Small intestine (tissue), 7 donors: ENCODE data around the gene TNFSF10. TPM values are rescaled to one million over a fixed set of nuclear protein-coding genes. Genes with fewer than 3 reads are reported as not detected.
"Not testable (repeated sequence)": the region's sequence is repeated elsewhere in the genome, so short reads cannot be mapped to it uniquely, and the experiment has no call there.

Source experiments
- DNase-seq, 2 donors: peaks; one replicate each; pipeline versions ENCODE4 v3.0.0 to v3.0.0-alpha.2; 2013
- FAIRE-seq: peaks from 2 replicates; lab custom pipeline; 2012; peaks lifted over from hg19 to GRCh38; lab: Jason Lieb, UNC
- H3K27ac ChIP-seq, 3 donors: one replicate each; pipeline ENCODE4 v1.5.1; 2013; ENCODE audit warnings: low read length in 2 of 3, mild to moderate bottlenecking in 2 of 3, control low read depth in 1 of 3, inconsistent platforms in 1 of 3, low read depth in 1 of 3, moderate library complexity in 1 of 3
- H3K27me3 ChIP-seq, 3 donors: one replicate each; pipeline ENCODE4 v1.6.1; 2013; ENCODE audit warnings: low read length in 3 of 3, inconsistent platforms in 1 of 3; ENCODE audit not compliant: control insufficient read depth in 3 of 3, insufficient read depth in 3 of 3
- H3K36me3 ChIP-seq, 3 donors: one replicate each; pipeline ENCODE4 v1.6.1; 2013; ENCODE audit warnings: low read length in 3 of 3, inconsistent platforms in 1 of 3, low read depth in 1 of 3, mild to moderate bottlenecking in 1 of 3, moderate library complexity in 1 of 3; ENCODE audit not compliant: control insufficient read depth in 3 of 3, insufficient read depth in 2 of 3
- H3K4me1 ChIP-seq, 3 donors: one replicate each; pipeline ENCODE4 v1.6.1; 2013; ENCODE audit warnings: low read length in 2 of 3, inconsistent platforms in 1 of 3, low read depth in 1 of 3, mild to moderate bottlenecking in 1 of 3, moderate library complexity in 1 of 3; ENCODE audit not compliant: control insufficient read depth in 3 of 3, insufficient read depth in 2 of 3
- H3K4me3 ChIP-seq, 3 donors: one replicate each; pipeline ENCODE4 v1.5.1; 2013; ENCODE audit warnings: low read length in 3 of 3, control low read depth in 1 of 3, inconsistent platforms in 1 of 3, low read depth in 1 of 3, mild to moderate bottlenecking in 1 of 3, moderate library complexity in 1 of 3
- H3K9me3 ChIP-seq, 2 donors: one replicate each; pipeline ENCODE4 v1.6.1; 2013; ENCODE audit warnings: low read depth in 1 of 2, low read length in 1 of 2; ENCODE audit not compliant: control insufficient read depth in 2 of 2, insufficient read depth in 1 of 2
- WGBS, 3 donors: extraction: QIAGEN DNeasy Blood & Tissue Kit; methylation state at CpG; one replicate each; pipeline ENCODE4 v1.1.7; 2013; 5-methylcytosine and 5-hydroxymethylcytosine counted together
- polyA plus RNA-seq, 4 donors: library from polyadenylated mRNA; stranded (reverse) in 3 of 4; unstranded in 1 of 4; fragments of 200-250 nt in 3 of 4; fragments of 120-200 nt in 1 of 4; gene quantifications; one replicate each; pipeline versions ENCODE4 v1.2.1 to v1.2.3, GENCODE V29; 2013
- donor health status: healthy with polysubstance abuse.
- donor health status: control.
- donor health status: control.
- donor health status: Bipolar disorder and iron deficiency.
- donor health status: healthy.

Gene TNFSF10
- polyA plus RNA-seq, 4 donors = 31.1 to 169 (median 44.3) TPM

DNA sequence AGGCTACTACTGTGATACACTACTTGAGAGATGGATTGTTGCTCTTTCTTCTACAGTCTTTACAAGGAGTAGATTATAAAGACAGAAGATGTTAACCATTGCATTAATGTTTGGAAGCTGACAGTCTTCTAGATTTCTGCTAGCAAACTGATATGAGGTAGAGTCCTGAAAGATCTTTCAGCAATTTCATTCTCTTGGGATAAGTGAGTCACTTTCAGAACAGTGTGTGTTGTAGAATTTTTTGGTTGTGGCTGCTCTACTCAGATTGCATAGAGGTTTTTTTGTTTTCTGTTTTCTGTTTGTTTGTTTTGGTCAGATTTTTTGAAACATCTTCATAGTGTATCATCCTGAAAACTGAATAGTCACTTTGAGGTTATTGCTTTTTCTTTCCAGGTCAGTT lies 17.1 kb downstream of the TNFSF10 start:
- Histone ChIP-seq H3K27ac (no peak overlapping the region), H3K9me3 (no peaks in the 10 kb centered on the region), H3K4me3 (no peak overlapping the region), H3K27me3 (no peaks in the 10 kb centered on the region), H3K36me3 (peaks cover 2 to 25% (median 19%) of the 10 kb centered on the region in 3 donors), H3K4me1 (no peaks in the 10 kb centered on the region)
- no peak for FAIRE-seq
- no peak for DNase-seq

DNA sequence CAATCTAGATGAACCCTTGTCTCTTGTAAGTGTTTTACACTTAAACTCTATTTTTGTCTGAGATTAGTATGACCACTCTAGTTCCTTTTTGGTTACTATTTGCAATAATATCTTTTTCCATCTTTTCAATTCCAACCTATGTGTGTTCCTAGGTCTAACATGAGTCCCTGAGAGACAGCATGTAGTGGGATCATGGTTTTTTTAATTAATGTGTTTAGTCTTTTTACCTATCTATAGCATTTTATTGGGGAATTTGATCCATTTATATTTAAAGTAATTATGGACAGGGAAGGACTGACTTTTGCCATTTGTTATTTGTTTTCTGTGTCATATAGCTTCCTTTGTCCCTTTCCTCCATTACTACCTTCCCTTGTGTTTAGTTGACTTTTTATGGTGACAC lies 21.7 kb downstream of the TNFSF10 start:
- Histone ChIP-seq H3K4me3 (no peak overlapping the region), H3K27ac (no peak overlapping the region), H3K27me3 (no peaks in the 10 kb centered on the region), H3K4me1 (no peaks in the 10 kb centered on the region), H3K9me3 (no peaks in the 10 kb centered on the region), H3K36me3 (peaks cover 0 to 4% (median 3%) of the 10 kb centered on the region in 3 donors)
- DNase-seq (no peak), FAIRE-seq (no peak)

DNA sequence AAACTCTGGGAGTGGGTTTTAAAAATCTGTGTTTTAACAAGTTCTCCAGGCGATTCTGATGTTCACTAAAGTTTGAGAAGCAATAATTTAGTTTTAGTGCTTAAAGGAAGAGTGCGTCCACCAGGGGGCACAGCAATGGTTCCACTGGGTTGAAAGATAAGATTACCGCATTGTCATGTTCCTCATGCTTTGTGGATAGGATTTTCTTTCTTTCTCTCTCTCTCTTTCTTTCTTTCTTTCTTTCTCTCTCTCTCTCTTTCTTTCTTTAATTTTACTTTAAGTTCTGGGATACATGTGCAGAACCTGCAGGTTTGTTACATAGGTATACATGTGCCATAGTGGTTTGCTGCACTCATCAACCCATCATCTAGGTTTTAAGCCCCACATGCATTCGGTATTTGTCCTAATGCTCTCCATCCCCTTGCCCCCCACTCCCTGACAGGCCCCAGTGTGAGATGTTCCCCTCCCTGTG lies 33.0 kb downstream of the TNFSF10 start:
- not testable (repeated sequence) for H3K4me1 ChIP-seq, H3K4me3 ChIP-seq, H3K9me3 ChIP-seq, H3K36me3 ChIP-seq, H3K27me3 ChIP-seq, H3K27ac ChIP-seq
- DNase-seq (peak; percentile 77 to 83), FAIRE-seq (peak; percentile 10)
- 16 to 27% (median 22%) methylated on average over 4 of the region's 4 CpGs for WGBS, 3 donors

DNA sequence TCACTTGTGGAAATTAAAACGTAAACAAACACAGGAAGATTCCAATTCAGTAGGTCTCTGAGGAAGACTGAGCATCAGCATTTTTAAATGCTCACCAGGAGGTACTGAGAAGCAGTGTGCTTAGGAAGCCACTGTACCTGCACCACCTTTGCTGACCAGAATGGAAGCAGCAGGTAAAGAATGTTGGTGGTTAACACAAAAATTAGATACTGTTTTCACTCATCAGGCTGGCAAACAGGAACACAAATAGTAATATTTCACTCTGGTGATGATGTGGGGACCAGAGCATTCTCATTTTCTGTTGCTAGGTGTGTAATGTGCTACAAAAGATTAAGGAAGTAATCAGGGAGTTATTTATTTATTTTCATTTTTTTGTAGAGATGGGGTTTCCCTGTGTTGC lies 45.1 kb downstream of the TNFSF10 start:
- Histone ChIP-seq H3K9me3 (no peaks in the 10 kb centered on the region), H3K4me1 (no peaks in the 10 kb centered on the region), H3K27ac (no peak overlapping the region), H3K4me3 (no peak overlapping the region), H3K27me3 (no peaks in the 10 kb centered on the region), H3K36me3 (no peaks in the 10 kb centered on the region)
- 28 to 55% (median 38%) methylated on average over 1 of the region's 1 CpG for WGBS, 3 donors
- FAIRE-seq (no peak), DNase-seq (no peak)

DNA sequence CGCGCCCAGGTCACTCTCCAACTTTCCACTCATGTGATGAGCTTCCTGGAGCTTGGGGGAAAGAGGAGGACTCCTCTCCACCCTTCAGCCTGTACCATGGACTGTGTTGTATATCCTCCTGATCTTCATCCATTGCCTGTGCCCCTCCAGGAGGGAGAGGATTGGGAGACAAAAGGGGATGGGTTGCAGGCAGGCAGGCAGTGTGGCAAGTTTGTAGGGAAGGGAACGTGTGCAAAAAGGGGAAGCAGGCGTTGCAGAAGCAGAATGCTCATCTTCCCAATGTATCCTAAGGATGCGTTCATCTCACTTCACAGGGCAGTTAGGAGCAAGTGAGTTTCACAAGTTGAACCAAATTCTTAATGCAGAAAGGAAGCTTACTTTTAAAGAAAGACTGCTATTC lies 46.9 kb downstream of the TNFSF10 start:
- H3K4me3 ChIP-seq = no peak overlapping the region
- FAIRE-seq = no peak
- H3K9me3 ChIP-seq = peaks cover 0 to 4% of the 10 kb centered on the region in 2 donors
- peak in 1 of 2 donors; percentile 10 for DNase-seq
- WGBS, 3 donors = 64 to 82% (median 74%) methylated on average over 5 of the region's 5 CpGs
- no peaks in the 10 kb centered on the region for H3K36me3 ChIP-seq
- H3K4me1 ChIP-seq = no peaks in the 10 kb centered on the region
- no peaks in the 10 kb centered on the region for H3K27me3 ChIP-seq
- H3K27ac ChIP-seq = no peak overlapping the region

DNA sequence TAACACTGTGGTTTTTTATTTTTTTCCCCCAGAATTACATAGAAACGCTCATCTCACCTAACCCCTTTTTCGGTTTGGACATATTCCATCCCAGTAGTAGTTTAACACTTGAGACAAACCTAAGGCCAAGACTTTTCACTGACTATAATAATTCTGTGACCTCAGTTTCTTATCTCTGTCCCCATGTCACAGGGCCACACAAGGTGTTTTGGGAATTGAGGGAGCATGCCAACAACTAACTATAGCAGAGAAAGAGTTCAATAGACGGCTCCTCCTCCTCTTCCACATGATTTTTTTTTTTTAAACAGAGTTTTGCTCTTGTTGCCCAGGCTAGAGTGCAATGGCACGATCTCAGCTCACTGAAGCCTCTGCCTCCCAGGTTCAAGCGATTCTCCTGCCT lies 47.5 kb downstream of the TNFSF10 start:
- FAIRE-seq (no peak), DNase-seq (no peak)
- Histone ChIP-seq H3K9me3 (peaks cover 0 to 4% of the 10 kb centered on the region in 2 donors), H3K27ac (no peak overlapping the region), H3K4me3 (no peak overlapping the region), H3K27me3 (no peaks in the 10 kb centered on the region), H3K4me1 (no peaks in the 10 kb centered on the region), H3K36me3 (no peaks in the 10 kb centered on the region)
- WGBS, 3 donors = 84 to 86% (median 84%) methylated on average over 5 of the region's 5 CpGs

DNA sequence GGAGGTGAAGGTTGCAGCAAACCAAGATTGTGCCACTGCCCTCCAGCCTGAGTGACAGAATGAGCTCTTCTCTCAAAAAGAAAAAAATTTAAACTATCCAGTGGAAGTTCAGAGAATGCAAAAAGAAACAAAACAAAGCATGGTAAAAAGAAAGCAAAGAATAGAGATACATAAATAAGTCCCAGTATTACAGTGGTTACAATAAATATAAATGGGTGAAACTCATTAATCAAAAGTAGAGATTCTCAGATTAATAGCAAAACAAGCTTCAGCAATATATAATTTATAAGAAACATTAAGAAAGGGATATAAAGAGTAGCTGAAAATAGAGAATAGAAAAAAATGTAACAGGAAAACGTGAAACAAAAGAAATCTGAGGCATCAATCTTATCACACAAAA lies 51.3 kb downstream of the TNFSF10 start:
- DNase-seq (no peak), FAIRE-seq (no peak)
- 61 to 76% (median 68%) methylated on average over 1 of the region's 1 CpG for WGBS, 3 donors
- no peaks in the 10 kb centered on the region for H3K4me1 ChIP-seq
- H3K27ac ChIP-seq = no peak overlapping the region
- peaks cover 0 to 4% of the 10 kb centered on the region in 2 donors for H3K9me3 ChIP-seq
- H3K36me3 ChIP-seq = no peaks in the 10 kb centered on the region
- H3K4me3 ChIP-seq = no peak overlapping the region
- H3K27me3 ChIP-seq = peaks cover 0 to 2% (median 0%) of the 10 kb centered on the region in 3 donors

DNA sequence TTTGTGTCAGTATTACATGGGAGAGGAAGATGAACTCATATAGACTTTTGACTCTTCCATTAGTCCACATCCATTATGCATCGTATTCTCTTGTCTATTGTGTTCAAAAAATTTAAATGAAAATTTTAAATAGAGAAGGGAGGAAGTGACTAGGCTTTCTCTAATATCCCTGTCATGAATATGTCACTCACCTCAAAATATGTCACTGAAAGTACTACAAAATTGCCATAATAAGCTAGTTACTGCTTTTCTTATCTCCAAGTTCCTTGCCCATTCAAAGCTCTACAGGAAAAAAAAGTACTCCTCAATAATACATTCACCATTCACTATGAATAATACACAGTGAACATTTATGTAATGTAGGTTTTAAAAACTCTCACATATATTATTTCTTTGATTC lies 52.6 kb downstream of the TNFSF10 start:
- Histone ChIP-seq H3K36me3 (no peaks in the 10 kb centered on the region), H3K9me3 (peaks cover 0 to 4% of the 10 kb centered on the region in 2 donors), H3K27me3 (peaks cover 0 to 2% (median 0%) of the 10 kb centered on the region in 3 donors), H3K4me3 (no peak overlapping the region), H3K4me1 (no peaks in the 10 kb centered on the region), H3K27ac (no peak overlapping the region)
- DNase-seq (no peak), FAIRE-seq (no peak)
- WGBS, 3 donors = 85 to 100% (median 92%) methylated on average over 1 of the region's 1 CpG

DNA sequence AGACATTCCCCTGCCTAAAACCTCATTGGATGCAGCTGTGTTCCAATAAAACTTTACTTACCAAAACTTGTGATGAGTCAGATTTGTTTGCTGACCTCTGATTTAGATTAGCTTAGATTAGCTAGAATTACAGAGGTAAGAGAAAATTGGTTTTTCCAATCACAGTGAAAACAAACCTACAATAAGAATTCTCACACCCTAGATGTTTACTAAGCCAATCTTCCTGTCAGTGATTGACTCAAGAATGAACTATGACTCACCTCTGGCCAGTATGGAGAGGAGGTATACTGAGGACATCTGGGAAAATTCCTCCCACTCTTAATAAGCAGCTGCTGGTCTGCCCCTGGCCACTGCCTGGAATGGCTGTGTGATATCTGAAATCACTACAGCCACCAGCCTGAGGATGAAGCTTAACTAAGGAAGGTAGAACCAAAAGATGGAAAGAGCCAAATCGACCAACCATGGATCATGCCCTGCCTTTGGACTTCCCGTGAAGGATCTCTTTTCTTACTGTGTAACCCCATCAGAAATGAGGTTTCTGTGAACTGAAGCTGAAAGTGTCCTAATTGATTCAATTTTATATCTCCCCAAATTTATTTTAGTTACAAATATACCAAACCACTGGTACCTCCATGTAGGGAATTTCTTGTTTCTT lies 55.9 kb downstream of the TNFSF10 start:
- Histone ChIP-seq H3K27me3 (peaks cover 0 to 2% (median 0%) of the 10 kb centered on the region in 3 donors), H3K9me3 (peaks cover 0 to 4% of the 10 kb centered on the region in 2 donors), H3K36me3 (no peaks in the 10 kb centered on the region), H3K27ac (no peak overlapping the region), H3K4me1 (no peaks in the 10 kb centered on the region), H3K4me3 (no peak overlapping the region)
- WGBS, 3 donors = 82 to 91% (median 91%) methylated on average over 2 of the region's 2 CpGs
- DNase-seq (no peak), FAIRE-seq (no peak)
